HFF-Myc (cell line): ENCODE data around the gene EYA2.

ENCODE experiments used
- DNase-seq: peaks from one replicate; pipeline ENCODE4 v3.0.0-alpha.2; 2011; ENCODE audit warnings: low read depth; ENCODE audit errors: extremely low read depth
- H3K4me3 ChIP-seq: replicated peaks from 2 replicates; pipeline ENCODE4 v1.5.1; 2011; ENCODE audit warnings: low read depth, mild to moderate bottlenecking, control low read depth, low read length
- TF ChIP-seq, protein P1 (sequence below): IDR thresholded peaks from 2 replicates; pipeline ENCODE4 v1.5.1; 2012; ENCODE audit warnings: mild to moderate bottlenecking, low read depth, low read length, control low read depth; ENCODE audit errors: missing control alignments

The EYA2 gene

DNA sequence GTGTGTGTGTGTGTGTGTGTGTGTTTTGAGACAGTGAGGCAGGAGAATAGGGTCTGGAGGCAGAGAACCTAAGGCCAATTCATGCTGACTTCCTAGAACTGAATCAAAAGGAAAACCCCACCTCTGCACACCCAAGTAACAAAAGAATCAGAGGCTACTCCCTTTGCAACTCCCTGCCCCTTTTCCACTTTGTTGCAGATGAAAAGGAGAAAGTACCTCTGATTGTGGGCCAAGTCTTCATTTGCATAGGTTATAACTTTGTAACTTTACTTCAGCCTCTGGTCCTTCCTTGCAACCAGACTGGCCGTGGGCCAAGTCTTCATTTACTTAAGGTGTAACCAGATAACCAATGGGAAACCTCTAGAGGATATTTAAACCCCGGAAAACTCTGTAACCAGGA lies 168.8 kb downstream of the EYA2 start:
- H3K4me3 ChIP-seq = no peak overlapping the region
- DNase-seq = no peak
- TF ChIP-seq, protein P1, sequence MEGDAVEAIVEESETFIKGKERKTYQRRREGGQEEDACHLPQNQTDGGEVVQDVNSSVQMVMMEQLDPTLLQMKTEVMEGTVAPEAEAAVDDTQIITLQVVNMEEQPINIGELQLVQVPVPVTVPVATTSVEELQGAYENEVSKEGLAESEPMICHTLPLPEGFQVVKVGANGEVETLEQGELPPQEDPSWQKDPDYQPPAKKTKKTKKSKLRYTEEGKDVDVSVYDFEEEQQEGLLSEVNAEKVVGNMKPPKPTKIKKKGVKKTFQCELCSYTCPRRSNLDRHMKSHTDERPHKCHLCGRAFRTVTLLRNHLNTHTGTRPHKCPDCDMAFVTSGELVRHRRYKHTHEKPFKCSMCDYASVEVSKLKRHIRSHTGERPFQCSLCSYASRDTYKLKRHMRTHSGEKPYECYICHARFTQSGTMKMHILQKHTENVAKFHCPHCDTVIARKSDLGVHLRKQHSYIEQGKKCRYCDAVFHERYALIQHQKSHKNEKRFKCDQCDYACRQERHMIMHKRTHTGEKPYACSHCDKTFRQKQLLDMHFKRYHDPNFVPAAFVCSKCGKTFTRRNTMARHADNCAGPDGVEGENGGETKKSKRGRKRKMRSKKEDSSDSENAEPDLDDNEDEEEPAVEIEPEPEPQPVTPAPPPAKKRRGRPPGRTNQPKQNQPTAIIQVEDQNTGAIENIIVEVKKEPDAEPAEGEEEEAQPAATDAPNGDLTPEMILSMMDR = no peak

DNA sequence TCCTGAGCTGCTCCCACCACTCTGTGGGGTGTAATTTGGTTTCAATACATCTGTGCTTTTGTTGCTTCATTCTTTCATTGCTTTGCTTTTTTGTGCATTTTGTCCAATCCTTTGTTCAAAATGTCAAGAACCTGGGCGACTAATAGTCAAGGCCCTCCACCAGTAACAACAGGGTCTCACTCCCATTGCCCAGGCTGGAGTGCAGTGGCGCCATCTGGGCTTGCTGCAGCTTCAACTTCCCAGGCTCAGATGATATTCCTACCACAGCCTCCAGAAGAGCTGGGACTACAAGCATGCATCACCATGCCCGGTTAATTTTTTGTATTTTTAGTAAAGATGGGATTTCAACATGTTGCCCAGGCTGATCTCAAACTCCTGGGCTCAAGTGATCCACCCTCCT lies 169.2 kb downstream of the EYA2 start:
- H3K4me3 ChIP-seq = no peak overlapping the region
- no peak for DNase-seq
- TF ChIP-seq, protein P1 = no peak

DNA sequence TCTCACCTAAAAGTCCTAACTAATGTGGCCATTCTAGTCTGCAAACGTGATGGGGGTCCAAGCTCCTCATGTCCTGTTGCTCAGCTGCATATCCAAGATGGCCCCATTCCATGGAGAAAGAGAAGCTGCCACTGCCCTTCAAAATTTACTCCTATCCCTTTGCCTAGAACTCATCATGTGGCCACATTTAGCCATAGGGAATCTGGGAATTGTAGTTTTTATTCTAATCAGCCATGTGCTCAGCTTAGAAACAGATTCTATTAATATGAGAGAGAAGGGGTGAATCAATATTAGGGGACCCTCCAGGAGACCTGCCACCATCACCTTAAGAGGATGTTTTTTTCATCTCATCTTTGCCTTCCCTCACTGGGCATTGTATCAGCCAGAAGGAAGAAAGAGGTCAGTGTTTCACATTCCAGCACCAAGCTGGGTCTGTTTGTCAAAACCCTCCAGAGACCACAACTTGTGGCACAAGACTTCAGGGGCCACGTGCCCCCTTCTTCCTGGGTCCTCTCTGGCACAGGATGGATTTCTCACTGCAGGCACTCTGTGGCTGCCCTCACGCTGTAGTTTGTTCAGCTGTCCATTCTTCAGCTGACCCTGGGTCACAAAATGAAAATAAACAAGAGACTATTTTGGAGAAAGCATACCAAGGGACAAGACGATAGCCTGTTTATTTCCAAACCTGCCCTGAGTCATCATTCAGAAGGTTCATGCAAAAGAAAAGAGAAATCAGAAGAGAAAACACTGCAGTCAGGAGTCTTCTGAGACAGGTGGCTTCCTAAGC lies 172.0 kb downstream of the EYA2 start:
- TF ChIP-seq, protein P1 = no peak
- DNase-seq = no peak
- H3K4me3 ChIP-seq = no peak overlapping the region

DNA sequence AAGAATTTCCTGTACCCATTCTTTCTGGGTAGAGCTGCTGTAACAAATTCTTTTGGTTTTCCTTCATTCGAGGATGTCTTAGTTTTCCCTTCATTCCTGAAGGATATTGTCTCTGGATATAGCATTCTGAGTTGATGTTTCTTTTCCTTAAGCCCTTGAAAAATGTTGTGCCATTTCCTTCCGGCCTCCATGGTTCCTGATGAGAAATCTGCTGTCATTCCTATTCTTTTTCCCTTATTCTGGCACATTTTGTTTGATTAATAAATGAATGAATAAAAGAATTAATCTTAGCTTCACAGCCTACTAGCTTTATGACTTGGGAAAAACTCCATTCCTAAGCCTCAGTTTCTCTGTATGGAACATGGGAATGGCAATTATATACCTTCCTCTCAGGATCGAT lies 173.1 kb downstream of the EYA2 start:
- no peak overlapping the region for H3K4me3 ChIP-seq
- TF ChIP-seq, protein P1 = no peak
- no peak for DNase-seq

DNA sequence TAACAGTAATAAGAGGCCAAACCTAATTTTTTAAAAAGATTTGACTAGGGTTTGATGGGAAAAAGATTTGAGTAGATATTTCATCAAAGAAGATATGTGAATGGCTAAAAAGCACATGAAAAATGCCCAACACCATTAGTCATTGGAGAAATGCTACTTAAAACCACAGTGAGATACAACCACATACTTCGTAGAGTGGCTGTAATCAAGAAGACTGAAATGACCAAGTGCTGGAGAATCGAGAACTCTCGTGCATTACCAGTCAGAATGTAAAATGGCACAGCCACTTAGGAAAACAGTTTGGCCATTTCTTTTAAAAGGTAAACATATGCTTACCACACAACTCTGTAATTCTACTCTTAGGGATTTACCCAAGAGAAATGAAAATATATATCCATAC lies 175.5 kb downstream of the EYA2 start:
- DNase-seq = no peak
- TF ChIP-seq, protein P1 = no peak
- H3K4me3 ChIP-seq = no peak overlapping the region

DNA sequence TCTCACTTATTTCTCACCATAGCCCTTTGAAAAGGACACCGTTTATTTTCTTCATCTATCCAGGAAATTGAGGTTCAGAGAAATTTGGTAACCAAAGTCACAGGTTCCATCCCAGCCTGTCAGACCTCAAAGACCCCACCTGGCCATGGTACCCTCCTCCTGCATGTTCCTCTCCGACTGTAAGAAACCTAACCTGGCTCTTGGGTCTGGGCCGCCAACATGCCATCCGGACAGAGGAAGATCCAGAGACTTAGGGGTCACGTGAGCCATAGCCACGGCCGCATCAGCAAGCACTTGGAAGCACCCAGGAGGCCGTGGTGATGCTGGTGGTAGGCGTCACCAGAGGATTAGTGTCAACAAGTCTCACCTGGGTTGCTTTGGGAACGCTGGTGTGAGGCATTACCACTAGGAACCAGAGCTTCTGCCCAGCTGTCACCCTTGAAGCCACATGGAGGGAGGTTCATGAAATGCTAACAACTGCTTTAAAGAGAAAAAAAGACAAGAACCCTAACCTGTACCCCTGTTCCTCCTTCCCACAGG lies 177.1 kb downstream of the EYA2 start:
- DNase-seq = no peak
- TF ChIP-seq, protein P1 = no peak
- no peak overlapping the region for H3K4me3 ChIP-seq
